ENCODE results near the gene TMEM232. TPM values are rescaled to one million over a fixed set of nuclear protein-coding genes. Genes with fewer than 3 reads are reported as not detected.

TMEM232 gene
- total RNA-seq: 10 to 100 TPM; 10.5 to 26.8 (median 11.6) TPM

DNA sequence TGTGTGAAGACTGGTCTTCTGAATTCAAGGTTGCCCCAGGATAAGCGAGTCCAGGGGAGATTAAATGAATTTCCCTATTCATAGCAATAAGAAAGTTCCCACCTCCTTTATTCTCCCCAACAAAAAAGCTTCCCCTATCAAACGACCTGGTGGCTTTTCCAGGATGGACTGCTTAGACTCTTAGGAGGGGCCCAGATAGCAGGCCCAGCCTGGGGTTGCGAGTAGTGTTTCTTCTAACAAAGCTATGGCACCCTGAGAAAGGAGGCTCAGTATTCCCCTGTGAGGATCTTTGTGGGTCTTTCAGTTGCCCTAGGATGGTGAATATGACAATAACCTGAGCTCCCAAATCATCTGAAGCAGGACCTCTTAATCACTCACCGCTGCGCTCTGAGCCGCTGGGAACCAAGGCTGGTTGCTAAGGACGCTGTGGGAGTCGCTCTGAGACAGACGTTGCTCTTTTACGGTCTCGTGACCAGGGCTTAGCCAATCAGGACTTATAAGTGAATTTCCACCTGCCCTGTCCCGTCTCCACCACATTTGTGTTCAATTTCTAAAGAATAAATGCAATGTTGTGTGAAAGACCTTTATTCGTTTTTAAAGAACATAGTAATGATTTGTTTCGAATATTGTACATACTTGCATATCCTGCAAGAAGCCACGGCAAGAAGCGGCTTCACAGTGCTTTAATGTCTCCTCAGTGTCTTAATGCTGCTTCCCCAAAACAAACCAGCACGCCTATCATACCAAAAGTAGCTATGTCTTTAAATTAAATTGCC lies at the start of gene TMEM232:
TMEM232 (minus strand) TSS at position 423 of the 776 bp plus-strand sequence. CDS start 59,319 bp downstream, outside the sequence.
- DNase-seq: peak; percentile 71 to 81
- Histone ChIP-seq H3K36me3 (no peaks in the 10 kb centered on the region), H3K27ac (no peak within 1 kb of the TSS), H3K27me3 (no peaks in the 10 kb centered on the region), H3K9me3 (no peaks in the 10 kb centered on the region), H3K4me3 (replicated peaks in 1 of 3) (peak within 1 kb of the TSS in 2 of 3 donors; percentile 8 to 10), H3K4me1 (no peaks in the 10 kb centered on the region)
- intact Hi-C loops (cut with DNase I): no loop called here
- TF ChIP-seq POLR2A (IDR thresholded peaks at IDR 0.05): no peak
- TF ChIP-seq, protein P1, sequence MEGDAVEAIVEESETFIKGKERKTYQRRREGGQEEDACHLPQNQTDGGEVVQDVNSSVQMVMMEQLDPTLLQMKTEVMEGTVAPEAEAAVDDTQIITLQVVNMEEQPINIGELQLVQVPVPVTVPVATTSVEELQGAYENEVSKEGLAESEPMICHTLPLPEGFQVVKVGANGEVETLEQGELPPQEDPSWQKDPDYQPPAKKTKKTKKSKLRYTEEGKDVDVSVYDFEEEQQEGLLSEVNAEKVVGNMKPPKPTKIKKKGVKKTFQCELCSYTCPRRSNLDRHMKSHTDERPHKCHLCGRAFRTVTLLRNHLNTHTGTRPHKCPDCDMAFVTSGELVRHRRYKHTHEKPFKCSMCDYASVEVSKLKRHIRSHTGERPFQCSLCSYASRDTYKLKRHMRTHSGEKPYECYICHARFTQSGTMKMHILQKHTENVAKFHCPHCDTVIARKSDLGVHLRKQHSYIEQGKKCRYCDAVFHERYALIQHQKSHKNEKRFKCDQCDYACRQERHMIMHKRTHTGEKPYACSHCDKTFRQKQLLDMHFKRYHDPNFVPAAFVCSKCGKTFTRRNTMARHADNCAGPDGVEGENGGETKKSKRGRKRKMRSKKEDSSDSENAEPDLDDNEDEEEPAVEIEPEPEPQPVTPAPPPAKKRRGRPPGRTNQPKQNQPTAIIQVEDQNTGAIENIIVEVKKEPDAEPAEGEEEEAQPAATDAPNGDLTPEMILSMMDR (IDR thresholded peaks at IDR 0.05): no peak
- 29 to 63% methylated on average over 17 of the region's 17 CpGs for WGBS, 2 donors

DNA sequence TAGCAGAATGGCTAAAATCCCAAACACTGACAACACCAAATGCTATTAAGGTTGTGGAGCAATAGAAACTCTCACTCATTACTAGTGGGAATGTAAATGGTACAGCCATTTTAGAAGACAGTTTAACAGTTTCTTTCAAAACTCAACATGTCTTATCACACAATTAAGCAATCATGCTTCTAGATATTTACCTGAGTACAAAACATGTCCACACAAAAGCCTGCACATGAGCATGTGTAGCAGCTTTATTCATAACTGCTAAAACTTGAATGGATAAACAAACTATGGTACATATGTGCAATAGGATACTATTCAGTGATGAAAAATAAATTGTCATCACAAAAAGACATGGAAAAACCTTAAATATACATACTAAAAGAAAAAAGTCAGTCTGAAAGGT lies 43.8 kb upstream of the TMEM232 start:
- Histone ChIP-seq H3K27ac (no peak overlapping the region), H3K27me3 (no peaks in the 10 kb centered on the region), H3K4me1 (no peaks in the 10 kb centered on the region), H3K9me3 (no peaks in the 10 kb centered on the region), H3K4me3 (replicated peaks in 1 of 3) (no peak overlapping the region), H3K36me3 (no peaks in the 10 kb centered on the region)
- TF ChIP-seq, protein P1 (IDR thresholded peaks at IDR 0.05): no peak
- TF ChIP-seq POLR2A (IDR thresholded peaks at IDR 0.05): no peak
- DNase-seq: no peak
- intact Hi-C loops (cut with DNase I): no loop called here

DNA sequence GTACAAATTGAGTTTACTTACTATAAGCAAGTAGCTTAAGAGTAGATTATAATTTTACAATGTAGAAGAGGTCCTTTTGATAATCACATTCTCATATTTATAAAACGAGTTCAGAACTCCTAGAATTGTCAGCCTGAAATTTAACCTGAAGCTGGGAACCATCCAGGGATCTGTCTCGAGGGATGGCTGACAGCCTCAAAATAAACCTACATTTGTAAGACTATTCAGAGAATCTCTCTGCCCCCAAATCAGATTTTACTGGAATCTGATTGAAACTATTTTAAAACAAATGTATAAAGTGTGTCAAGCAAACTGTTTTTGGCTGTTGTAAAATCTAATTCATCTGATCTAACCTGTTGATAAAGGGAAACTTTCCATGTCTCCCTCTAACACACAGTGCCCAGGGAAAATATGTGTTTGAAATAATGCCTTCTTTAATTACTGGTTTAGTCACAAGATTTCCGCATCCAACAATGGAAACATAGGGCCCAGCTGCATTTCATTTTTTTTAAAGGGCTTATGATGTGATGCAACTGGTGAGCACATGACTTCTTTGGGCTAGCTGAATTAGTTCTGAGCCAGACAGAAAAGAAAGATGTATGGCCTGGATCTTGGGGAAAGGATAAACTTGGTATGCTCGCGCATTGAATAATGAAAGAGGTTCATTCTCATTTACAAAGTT lies 42.7 kb upstream of the TMEM232 start:
- TF ChIP-seq POLR2A (IDR thresholded peaks at IDR 0.05): no peak
- TF ChIP-seq, protein P1 (IDR thresholded peaks at IDR 0.05): no peak
- intact Hi-C loops (cut with DNase I): no loop called here
- H3K36me3 ChIP-seq: no peaks in the 10 kb centered on the region
- no peak for DNase-seq
- no peaks in the 10 kb centered on the region for H3K4me1 ChIP-seq
- H3K27me3 ChIP-seq: no peaks in the 10 kb centered on the region
- H3K4me3 ChIP-seq (replicated peaks in 1 of 3): no peak overlapping the region
- H3K27ac ChIP-seq: no peak overlapping the region
- no peaks in the 10 kb centered on the region for H3K9me3 ChIP-seq
- 56 to 58% methylated on average over 5 of the region's 5 CpGs for WGBS, 2 donors

DNA sequence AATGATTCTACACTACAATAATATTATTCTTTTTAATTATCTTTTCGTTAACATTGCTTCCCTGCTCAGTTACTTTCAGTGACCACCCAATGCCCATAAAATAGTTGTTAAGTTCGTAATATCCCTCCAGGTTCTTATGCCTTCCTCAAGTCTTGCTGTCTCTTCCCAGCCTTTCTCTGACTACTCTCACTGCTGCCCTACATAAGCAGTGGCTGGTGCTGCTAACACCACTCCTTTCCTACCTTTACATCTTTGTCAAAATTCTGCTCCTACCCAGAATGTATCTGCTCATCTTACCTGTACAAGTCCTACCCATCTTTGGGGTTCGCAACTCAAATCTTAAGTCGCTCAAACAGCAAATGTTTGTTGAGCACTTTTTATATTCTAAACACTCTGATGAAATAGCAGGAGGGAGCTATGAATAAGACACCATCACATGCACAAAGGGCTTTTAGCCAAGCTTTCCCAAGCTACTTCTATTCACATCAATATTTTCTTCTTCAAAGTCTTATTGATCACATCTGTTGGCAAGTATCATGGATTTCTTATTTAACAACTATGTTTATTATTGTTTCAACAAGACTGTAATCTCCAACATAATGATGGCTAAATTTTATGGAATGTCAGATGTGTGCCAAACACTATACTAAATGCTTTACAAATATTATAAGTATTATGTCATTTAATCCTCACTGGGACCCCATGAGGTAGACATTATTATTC lies 41.8 kb upstream of the TMEM232 start:
- Histone ChIP-seq H3K36me3 (no peaks in the 10 kb centered on the region), H3K4me3 (replicated peaks in 1 of 3) (no peak overlapping the region), H3K9me3 (no peaks in the 10 kb centered on the region), H3K27ac (no peak overlapping the region), H3K27me3 (no peaks in the 10 kb centered on the region), H3K4me1 (no peaks in the 10 kb centered on the region)
- DNase-seq: no peak
- 69 to 74% methylated on average over 4 of the region's 4 CpGs for WGBS, 2 donors
- intact Hi-C loops (cut with DNase I): no loop called here
- TF ChIP-seq, protein P1 (IDR thresholded peaks at IDR 0.05): no peak
- TF ChIP-seq POLR2A (IDR thresholded peaks at IDR 0.05): no peak

All from thyroid gland (tissue), 4 donors.